GM13976 (cell line): ENCODE results near the gene LRRC9.
A peak's percentile ranks its signal among the peaks of the same experiment; 100 is the strongest.

Experiments
- DNase-seq: peaks from one replicate; pipeline ENCODE4 v3.0.0; 2012; ENCODE audit warnings: low spot score
- in situ Hi-C: fragments of 300-500 bp; cut with MboI; formaldehyde crosslinking; loops from one replicate; pipeline ENCODE4 v1.12.0; 2022; ENCODE audit warnings: low sequenced_read_pairs, mixed read lengths, inconsistent platforms; ENCODE audit not compliant: unreplicated experiment
- TF ChIP-seq, protein P1 (sequence below): IDR thresholded peaks from 2 replicates; pipeline ENCODE4 v1.5.1; 2012; ENCODE audit warnings: borderline replicate concordance, mild to moderate bottlenecking; ENCODE audit not compliant: insufficient read depth; ENCODE audit errors: extremely low read depth, missing control alignments, control extremely low read depth

The LRRC9 gene

GRCh38 chr14:60091550-60092525 is 171.9 kb downstream of the LRRC9 start, which contains the start of gene PCNX4:
PCNX4 (plus strand) TSS chr14:60091923; CDS start chr14:60107639, 15,716 bp downstream.
- in situ Hi-C loops = no loop called here
- peak; percentile 91 for DNase-seq

GRCh38 chr14:60092526-60092920 is 172.6 kb downstream of the LRRC9 start:
- TF ChIP-seq, protein P1, sequence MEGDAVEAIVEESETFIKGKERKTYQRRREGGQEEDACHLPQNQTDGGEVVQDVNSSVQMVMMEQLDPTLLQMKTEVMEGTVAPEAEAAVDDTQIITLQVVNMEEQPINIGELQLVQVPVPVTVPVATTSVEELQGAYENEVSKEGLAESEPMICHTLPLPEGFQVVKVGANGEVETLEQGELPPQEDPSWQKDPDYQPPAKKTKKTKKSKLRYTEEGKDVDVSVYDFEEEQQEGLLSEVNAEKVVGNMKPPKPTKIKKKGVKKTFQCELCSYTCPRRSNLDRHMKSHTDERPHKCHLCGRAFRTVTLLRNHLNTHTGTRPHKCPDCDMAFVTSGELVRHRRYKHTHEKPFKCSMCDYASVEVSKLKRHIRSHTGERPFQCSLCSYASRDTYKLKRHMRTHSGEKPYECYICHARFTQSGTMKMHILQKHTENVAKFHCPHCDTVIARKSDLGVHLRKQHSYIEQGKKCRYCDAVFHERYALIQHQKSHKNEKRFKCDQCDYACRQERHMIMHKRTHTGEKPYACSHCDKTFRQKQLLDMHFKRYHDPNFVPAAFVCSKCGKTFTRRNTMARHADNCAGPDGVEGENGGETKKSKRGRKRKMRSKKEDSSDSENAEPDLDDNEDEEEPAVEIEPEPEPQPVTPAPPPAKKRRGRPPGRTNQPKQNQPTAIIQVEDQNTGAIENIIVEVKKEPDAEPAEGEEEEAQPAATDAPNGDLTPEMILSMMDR = no peak
- DNase-seq = peak; percentile 31
- in situ Hi-C loops = no loop called here

More at GRCh38 chr14:60091550-60092525, 171.9 kb downstream of the LRRC9 start, which contains the start of gene PCNX4:
- TF ChIP-seq, protein P1 = no peak

DNA sequence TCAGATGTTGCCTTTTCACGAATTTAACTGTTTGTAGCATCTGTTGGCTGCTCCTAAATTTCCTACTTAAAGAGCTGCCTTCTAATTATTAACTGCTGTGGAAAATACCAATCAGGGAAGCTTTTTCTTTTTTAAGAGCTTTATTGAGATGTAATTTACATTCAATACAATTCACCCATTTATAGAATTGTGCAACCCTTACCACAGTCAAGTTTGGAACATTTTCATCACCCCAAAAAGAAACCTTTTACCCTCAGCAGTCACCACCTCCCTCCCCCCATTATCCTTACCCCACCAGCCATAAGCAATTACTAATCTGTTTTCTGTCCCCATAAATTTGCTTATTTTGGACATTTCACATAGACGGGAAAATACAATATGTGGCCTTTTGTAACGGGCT is 173.1 kb downstream of the LRRC9 start:
- in situ Hi-C loops = no loop called here
- no peak for DNase-seq
- TF ChIP-seq, protein P1 = no peak

DNA sequence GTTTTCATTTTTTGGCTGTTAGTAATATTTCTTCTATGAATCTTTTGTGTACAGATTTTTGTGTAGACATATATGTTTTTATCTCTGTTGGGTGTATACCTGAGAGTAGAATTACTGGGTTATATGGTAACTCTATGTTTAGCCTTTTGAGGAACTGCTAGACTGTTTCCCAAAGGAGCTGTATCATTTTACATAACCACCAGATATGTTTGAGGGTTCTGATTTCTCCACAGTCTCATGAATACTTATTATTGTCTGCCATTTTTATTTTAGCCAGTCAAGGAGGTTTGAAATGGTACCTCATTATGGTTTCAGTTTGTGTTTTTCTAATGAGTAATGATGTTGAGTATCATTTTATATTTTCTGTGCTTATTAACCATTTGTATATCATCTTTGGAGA is 173.7 kb downstream of the LRRC9 start:
- TF ChIP-seq, protein P1 = no peak
- DNase-seq = no peak
- in situ Hi-C loops = no loop called here

GRCh38 chr14:60094306-60094897 is 174.5 kb downstream of the LRRC9 start:
- in situ Hi-C loops = no loop called here
- no peak for DNase-seq
- TF ChIP-seq, protein P1 = no peak

DNA sequence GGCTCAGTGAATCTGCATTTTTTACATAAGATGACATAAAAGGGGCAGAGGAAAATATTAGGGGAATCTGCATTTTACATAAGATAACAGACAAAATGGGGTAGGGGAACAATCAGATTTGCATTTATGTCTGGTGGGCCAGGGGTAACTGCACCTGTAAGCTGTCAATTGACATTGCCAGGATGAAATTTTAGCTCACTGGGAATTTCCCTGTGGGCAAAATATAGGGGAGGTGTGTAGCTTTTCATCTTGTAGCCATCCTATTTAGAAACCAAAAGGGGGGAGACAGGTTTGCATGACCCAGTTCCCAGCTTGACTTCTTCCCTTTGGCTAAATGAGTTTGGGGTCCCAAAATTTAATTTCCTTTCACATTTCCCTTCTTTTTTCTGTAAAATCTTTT is 175.3 kb downstream of the LRRC9 start:
- in situ Hi-C loops = no loop called here
- DNase-seq = no peak
- TF ChIP-seq, protein P1 = no peak
